HEK293T (cell line): Measurements from ENCODE around the gene ARMC8.

Experiments
- ARNT ChIP-seq: fragments of 450-650 bp; IDR thresholded peaks from 2 replicates; pipeline ENCODE4 v1.6.1; 2017; ENCODE audit warnings: mild to moderate bottlenecking
- FOXA1 ChIP-seq: fragments of 450-650 bp; IDR thresholded peaks from 2 replicates; pipeline ENCODE4 v1.6.1; 2016; ENCODE audit warnings: mild to moderate bottlenecking
- FOXK2 ChIP-seq: fragments of 450-650 bp; IDR thresholded peaks from 2 replicates; pipeline ENCODE4 v1.6.1; 2016; ENCODE audit warnings: mild to moderate bottlenecking
- FOXM1 ChIP-seq: fragments of 450-650 bp; IDR thresholded peaks from 2 replicates; pipeline ENCODE4 v1.6.1; 2017; ENCODE audit warnings: mild to moderate bottlenecking, borderline replicate concordance
- SUZ12 ChIP-seq: fragments of 450-650 bp; IDR thresholded peaks from 2 replicates; pipeline ENCODE4 v1.6.1; 2016; ENCODE audit warnings: mild to moderate bottlenecking

DNA sequence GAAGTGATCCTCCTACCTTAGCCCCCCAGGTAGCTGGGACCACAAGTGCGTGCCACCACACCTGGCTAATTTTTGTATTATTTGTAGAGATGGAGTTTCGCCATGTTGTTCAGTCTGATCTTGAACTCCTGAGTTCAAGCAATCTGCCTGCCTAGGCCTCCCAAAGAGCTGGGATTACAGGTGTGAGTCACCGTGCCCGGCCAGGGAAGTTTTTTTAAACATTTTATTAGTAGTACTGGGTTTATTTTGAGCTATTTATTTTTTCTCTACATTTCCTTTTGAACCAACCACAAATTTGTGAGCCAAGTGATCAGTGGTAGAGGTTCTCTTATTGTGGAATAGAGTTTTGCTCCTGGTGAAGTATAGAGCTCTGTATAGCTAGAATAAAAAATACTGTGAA, 33.7 kb downstream of the ARMC8 start:
- TF ChIP-seq ARNT: no peak
- TF ChIP-seq SUZ12: no peak
- no peak for TF ChIP-seq FOXK2
- TF ChIP-seq FOXA1: no peak
- TF ChIP-seq FOXM1: no peak
